Suprapubic skin (tissue), 4 donors: ENCODE data around the gene S100A5.

Experiments
- EP300 ChIP-seq: sonication (generic); formaldehyde crosslinking; IDR thresholded peaks from one replicate; pipeline ENCODE4 v1.6.1; 2017; ENCODE audit warnings: antibody characterized with exemption
- POLR2A ChIP-seq, 2 donors: fragments of 450-650 bp; IDR thresholded peaks; one replicate each; pipeline ENCODE4 v1.6.1; 2017; ENCODE audit warnings: antibody characterized with exemption in 2 of 2, mild to moderate bottlenecking in 2 of 2, moderate library complexity in 2 of 2
- POLR2AphosphoS5 ChIP-seq, 3 donors: sonication (generic); formaldehyde crosslinking; IDR thresholded peaks; one replicate each; pipeline ENCODE4 v1.6.1; 2017; ENCODE audit warnings: antibody characterized with exemption in 3 of 3
- TF ChIP-seq, protein P1 (sequence below), 2 donors: fragments of 200-600 bp in 1 of 2; fragments of 450-650 bp in 1 of 2; sonication (generic) in 1 of 2; IDR thresholded peaks; one replicate each; pipeline ENCODE4 v1.5.1; 2016 to 2019; ENCODE audit warnings: antibody characterized with exemption in 2 of 2, mild to moderate bottlenecking in 1 of 2, moderate library complexity in 1 of 2

DNA sequence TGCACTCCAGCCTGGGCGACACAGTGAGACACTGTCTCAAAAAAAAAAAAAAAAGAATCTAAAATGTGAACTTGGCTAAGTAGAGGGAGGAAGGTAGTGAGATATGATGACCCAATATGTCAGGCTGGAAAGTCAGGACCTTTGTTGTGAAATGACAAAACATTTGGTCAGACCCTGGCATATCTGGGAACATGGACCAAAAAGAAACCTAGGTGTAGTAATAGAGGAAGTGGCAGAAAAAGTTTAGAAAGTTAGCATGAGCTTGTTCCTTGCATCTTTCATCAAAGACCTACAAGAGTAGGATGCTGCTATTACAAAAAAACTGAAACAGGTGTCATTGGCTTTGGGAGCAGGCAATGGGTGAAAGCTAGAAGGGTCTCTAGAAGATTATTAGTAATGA lies 15.6 kb upstream of the S100A5 start:
- TF ChIP-seq, protein P1, sequence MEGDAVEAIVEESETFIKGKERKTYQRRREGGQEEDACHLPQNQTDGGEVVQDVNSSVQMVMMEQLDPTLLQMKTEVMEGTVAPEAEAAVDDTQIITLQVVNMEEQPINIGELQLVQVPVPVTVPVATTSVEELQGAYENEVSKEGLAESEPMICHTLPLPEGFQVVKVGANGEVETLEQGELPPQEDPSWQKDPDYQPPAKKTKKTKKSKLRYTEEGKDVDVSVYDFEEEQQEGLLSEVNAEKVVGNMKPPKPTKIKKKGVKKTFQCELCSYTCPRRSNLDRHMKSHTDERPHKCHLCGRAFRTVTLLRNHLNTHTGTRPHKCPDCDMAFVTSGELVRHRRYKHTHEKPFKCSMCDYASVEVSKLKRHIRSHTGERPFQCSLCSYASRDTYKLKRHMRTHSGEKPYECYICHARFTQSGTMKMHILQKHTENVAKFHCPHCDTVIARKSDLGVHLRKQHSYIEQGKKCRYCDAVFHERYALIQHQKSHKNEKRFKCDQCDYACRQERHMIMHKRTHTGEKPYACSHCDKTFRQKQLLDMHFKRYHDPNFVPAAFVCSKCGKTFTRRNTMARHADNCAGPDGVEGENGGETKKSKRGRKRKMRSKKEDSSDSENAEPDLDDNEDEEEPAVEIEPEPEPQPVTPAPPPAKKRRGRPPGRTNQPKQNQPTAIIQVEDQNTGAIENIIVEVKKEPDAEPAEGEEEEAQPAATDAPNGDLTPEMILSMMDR (IDR thresholded peaks at IDR 0.05): no peak
- TF ChIP-seq EP300 (no peak), POLR2AphosphoS5 (IDR thresholded peaks at IDR 0.05) (no peak), POLR2A (IDR thresholded peaks at IDR 0.05) (no peak)
